SK-N-SH (cell line): ENCODE data around the gene LMF1. TPM values are rescaled to one million over a fixed set of nuclear protein-coding genes. Genes with fewer than 3 reads are reported as not detected.
A peak's percentile ranks its signal among the peaks of the same experiment; 100 is the strongest.

Experiments
- CTCF ChIA-PET: fragments of 300-600, 350-600 bp; formaldehyde crosslinking; extraction: SDS; loops from one replicate; lab custom pipeline; 2021; lab: Yijun Ruan, JAX
- POLR2A ChIA-PET: fragments of 350-600 bp; sonication (Branson Sonifier 250); formaldehyde crosslinking; extraction: SDS; loops from one replicate; lab custom pipeline; 2020; ENCODE audit warnings: antibody characterized with exemption, inconsistent platforms; lab: Yijun Ruan, JAX
- DNase-seq: peaks from one replicate; pipeline ENCODE4 v3.0.0; 2012
- H2AFZ ChIP-seq: fragments of 200-600 bp; sonication (generic); 2 replicates; pipeline ENCODE4 v1.8.1; 2016; ENCODE audit warnings: antibody characterized with exemption, mild to moderate bottlenecking, low read depth
- H3F3A ChIP-seq: fragments of 200-600 bp; sonication (generic); replicated peaks from 2 replicates; pipeline ENCODE3; 2016; ENCODE audit warnings: antibody characterized with exemption, mild to moderate bottlenecking; ENCODE audit not compliant: insufficient read depth
- H3K27ac ChIP-seq, 2 experiments: fragments of 200-500 bp in 1 of 2; fragments of 200-600 bp in 1 of 2; sonication (Bioruptor generic) in 1 of 2; sonication (generic), shearing (Covaris generic) in 1 of 2; 2 replicates each; pipeline versions ENCODE4 v1.5.1 to v1.6.1; 2014 to 2016; ENCODE audit warnings: low read depth in 2 of 2, inconsistent platforms in 1 of 2, low read length in 1 of 2, mild to moderate bottlenecking in 1 of 2, mixed read lengths in 1 of 2
- H3K27me3 ChIP-seq: fragments of 200-600 bp; sonication (generic), shearing (Covaris generic); 2 replicates; pipeline ENCODE4 v1.6.1; 2016; ENCODE audit warnings: mixed run types; ENCODE audit not compliant: insufficient read depth
- H3K36me3 ChIP-seq, 2 experiments: fragments of 200-500 bp in 1 of 2; fragments of 200-600 bp in 1 of 2; sonication (Bioruptor generic) in 1 of 2; sonication (generic) in 1 of 2; replicated peaks in 1 of 2; 2 replicates each; pipeline versions ENCODE3 to v1.5.1; 2014 to 2016; ENCODE audit warnings: low read length in 1 of 2, mild to moderate bottlenecking in 1 of 2; ENCODE audit not compliant: insufficient read depth in 2 of 2, control insufficient read depth in 1 of 2
- H3K4me1 ChIP-seq, 2 experiments: fragments of 200-500 bp in 1 of 2; fragments of 200-600 bp in 1 of 2; sonication (Bioruptor generic) in 1 of 2; sonication (generic), shearing (Covaris generic) in 1 of 2; 2 replicates each; pipeline versions ENCODE4 v1.5.1 to v1.6.1; 2014 to 2016; ENCODE audit warnings: low read depth in 1 of 2, low read length in 1 of 2, mixed run types in 1 of 2; ENCODE audit not compliant: insufficient read depth in 2 of 2, control insufficient read depth in 1 of 2
- H3K4me2 ChIP-seq: fragments of 200-600 bp; sonication (generic), shearing (Covaris generic); 2 replicates; pipeline ENCODE4 v1.6.1; 2017; ENCODE audit warnings: mixed run types
- H3K4me3 ChIP-seq, 2 experiments: fragments of 200-500 bp in 1 of 2; fragments of 200-600 bp in 1 of 2; sonication (Bioruptor generic) in 1 of 2; sonication (generic), shearing (Covaris generic) in 1 of 2; 2 replicates each; pipeline versions ENCODE4 v1.5.1 to v1.8.1; 2014 to 2016; ENCODE audit warnings: low read depth in 2 of 2, inconsistent platforms in 1 of 2, low read length in 1 of 2, mild to moderate bottlenecking in 1 of 2, mixed read lengths in 1 of 2, moderate library complexity in 1 of 2
- H3K79me2 ChIP-seq: fragments of 200-600 bp; sonication (generic); 2 replicates; pipeline ENCODE4 v1.8.1; 2017; ENCODE audit warnings: mild to moderate bottlenecking; ENCODE audit not compliant: insufficient read depth
- H3K9ac ChIP-seq: fragments of 200-600 bp; sonication (generic); 2 replicates; pipeline ENCODE4 v1.6.1; 2017; ENCODE audit warnings: mixed run types
- H3K9me2 ChIP-seq: fragments of 200-600 bp; sonication (generic); 2 replicates; pipeline ENCODE4 v1.6.1; 2017; ENCODE audit warnings: mixed run types
- H3K9me3 ChIP-seq: fragments of 200-600 bp; sonication (generic); 2 replicates; pipeline ENCODE4 v1.6.1; 2017; ENCODE audit warnings: mixed run types, mild to moderate bottlenecking, moderate library complexity
- H4K20me1 ChIP-seq: fragments of 200-600 bp; sonication (generic); 2 replicates; pipeline ENCODE4 v1.6.1; 2017; ENCODE audit warnings: mild to moderate bottlenecking, mixed run types; ENCODE audit not compliant: insufficient read depth
- CHD2 ChIP-seq: fragments of 150-350 bp; IDR thresholded peaks from 2 replicates; pipeline ENCODE4 v1.6.1; 2018; ENCODE audit warnings: low read length; ENCODE audit not compliant: partially characterized antibody
- EP300 ChIP-seq, 2 experiments: IDR thresholded peaks; 2 replicates each; pipeline versions ENCODE4 v1.4.0 to v1.6.1; 2012; ENCODE audit warnings: borderline replicate concordance in 1 of 2, low read depth in 1 of 2, low read length in 1 of 2
- FOXJ3 ChIP-seq: sonication (generic); formaldehyde crosslinking; IDR thresholded peaks from 2 replicates; pipeline ENCODE4 v1.5.1; 2020; ENCODE audit warnings: mild to moderate bottlenecking, missing genetic modification reagents
- FOXM1 ChIP-seq: IDR thresholded peaks from 2 replicates; pipeline ENCODE4 v1.4.0; 2012; ENCODE audit warnings: low read depth, mild to moderate bottlenecking
- MAX ChIP-seq: IDR thresholded peaks from 2 replicates; pipeline ENCODE4 v1.4.0; 2012; ENCODE audit warnings: low read depth
- MEF2A ChIP-seq: IDR thresholded peaks from 2 replicates; pipeline ENCODE4 v1.4.0; 2012; ENCODE audit warnings: low read depth, borderline replicate concordance
- MXI1 ChIP-seq: IDR thresholded peaks from 2 replicates; pipeline ENCODE4 v1.6.1; 2012; ENCODE audit warnings: mild to moderate bottlenecking, low read depth, low read length, improper control_type of control experiment
- NFIC ChIP-seq: IDR thresholded peaks from 2 replicates; pipeline ENCODE4 v1.4.0; 2012; ENCODE audit warnings: borderline replicate concordance
- NRF1 ChIP-seq: IDR thresholded peaks from 2 replicates; pipeline ENCODE4 v1.6.1; 2012; ENCODE audit warnings: low read depth, mild to moderate bottlenecking, low read length
- PBX3 ChIP-seq: IDR thresholded peaks from 2 replicates; pipeline ENCODE4; 2012
- RAD21 ChIP-seq: IDR thresholded peaks from 2 replicates; pipeline ENCODE4 v1.6.1; 2012; ENCODE audit warnings: mild to moderate bottlenecking, low read length
- RCOR1 ChIP-seq: fragments of 150-350 bp; IDR thresholded peaks from 2 replicates; pipeline ENCODE4 v1.6.1; 2017; ENCODE audit warnings: antibody characterized with exemption, low read length
- REST ChIP-seq: IDR thresholded peaks from 2 replicates; pipeline ENCODE4 v1.6.1; 2012; ENCODE audit warnings: mild to moderate bottlenecking, low read depth, low read length, moderate library complexity
- RFX5 ChIP-seq: IDR thresholded peaks from 2 replicates; pipeline ENCODE4 v1.6.1; 2012; ENCODE audit warnings: mild to moderate bottlenecking, improper control_type of control experiment, low read length
- SIN3A ChIP-seq: IDR thresholded peaks from 2 replicates; pipeline ENCODE4 v1.6.1; 2012; ENCODE audit warnings: low read depth, mild to moderate bottlenecking, low read length, moderate library complexity, borderline replicate concordance
- SMC3 ChIP-seq: IDR thresholded peaks from 2 replicates; pipeline ENCODE4 v1.6.1; 2012; ENCODE audit warnings: low read depth, low read length, improper control_type of control experiment
- TCF12 ChIP-seq: IDR thresholded peaks from 2 replicates; pipeline ENCODE4 v1.4.0; 2012
- WGBS: methylation state at CpG from one replicate; pipeline ENCODE4 v1.1.6; 2017; ENCODE audit warnings: low lambda C conversion rate; 5-methylcytosine and 5-hydroxymethylcytosine counted together
- polyA plus RNA-seq, 3 experiments: library from polyadenylated mRNA; depleted of rRNA; stranded (reverse); fragments of >200 nt; gene quantifications; 2 replicates each; pipeline ENCODE4 v1.2.3, GENCODE V29; 2012
- TF ChIP-seq, protein P1 (sequence below): fragments of 200-600 bp; sonication (generic); IDR thresholded peaks from 2 replicates; pipeline ENCODE4 v1.6.1; 2017; ENCODE audit warnings: antibody characterized with exemption, mild to moderate bottlenecking, moderate library complexity

LMF1 gene
- polyA plus RNA-seq, 1 of the 3 experiments (the other 2 are of a cell fraction): 5.7 TPM

- TF ChIP-seq REST (no peak), CHD2 (no peak), MEF2A (no peak), NRF1 (no peak), SIN3A (no peak)
Observed at GRCh38 chr16:899683-900060, 71.1 kb downstream of the LMF1 start (continued).

DNA sequence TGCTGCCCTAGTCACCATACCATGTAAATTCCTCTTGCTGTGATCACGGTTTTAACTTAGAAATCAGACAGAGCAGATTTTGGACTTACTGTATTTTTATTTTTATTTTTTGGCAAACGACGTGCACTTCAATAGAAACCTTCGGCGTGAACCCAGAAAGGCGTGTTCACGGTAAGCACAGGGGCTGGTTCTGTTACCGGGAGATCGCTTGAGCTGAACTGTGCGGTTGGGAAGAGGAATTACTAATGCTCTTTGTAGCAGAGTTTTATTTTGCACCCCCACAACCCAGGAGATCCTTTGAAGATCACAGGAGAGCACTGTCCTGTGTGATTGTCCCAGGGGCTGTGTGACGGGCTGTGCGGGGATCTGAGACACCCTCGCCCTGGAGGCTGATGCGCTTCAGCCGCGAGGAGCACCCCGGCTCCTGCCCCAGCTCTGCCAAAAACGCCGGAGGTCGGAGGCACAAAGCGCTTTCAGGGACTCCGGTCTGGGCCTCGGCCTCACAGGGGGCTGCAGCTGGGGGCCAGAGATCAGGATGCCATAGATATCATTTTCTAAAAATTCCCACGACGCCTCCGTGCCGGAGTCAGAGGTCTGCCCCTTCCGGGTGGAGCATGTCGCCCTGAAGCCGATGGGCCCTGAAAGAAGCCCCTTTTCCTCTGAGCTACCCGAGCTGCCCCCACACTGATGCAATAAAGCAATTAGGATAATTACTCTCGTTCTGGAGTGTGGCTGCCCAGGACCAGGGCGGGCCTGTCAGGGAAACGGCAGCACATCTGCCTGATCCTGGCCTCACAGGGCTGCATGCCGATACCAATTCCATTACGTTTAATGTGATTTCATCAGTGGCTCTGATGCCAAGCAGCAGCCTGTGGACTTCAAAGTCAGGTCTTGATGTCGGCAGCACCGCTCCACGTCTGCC lies 71.8 kb downstream of the LMF1 start:
- no peaks in the 10 kb centered on the region for H3K36me3 ChIP-seq
- H4K20me1 ChIP-seq: no peaks in the 10 kb centered on the region
- H3K9ac ChIP-seq: no peak overlapping the region
- H3F3A ChIP-seq: peaks cover 2% of the 10 kb centered on the region
- H2AFZ ChIP-seq: no peak overlapping the region
- H3K9me3 ChIP-seq: no peaks in the 10 kb centered on the region
- CTCF ChIA-PET: interaction anchor here (0.6 kb wide), 1 partner anchor 11 kb away, joined by 3 read pairs; no protein-coding TSS in a partner anchor
- POLR2A ChIA-PET: no interaction called here
- no peaks in the 10 kb centered on the region for H3K27me3 ChIP-seq
- H3K4me1 ChIP-seq: peaks cover 0 to 15% of the 10 kb centered on the region in 2 experiments; a peak in 1 of 4 replicates
- H3K9me2 ChIP-seq: no peaks in the 10 kb centered on the region
- no peak overlapping the region for H3K27ac ChIP-seq
- WGBS: 58% methylated on average over 27 of the region's 39 CpGs
- H3K4me2 ChIP-seq: no peak overlapping the region
- H3K79me2 ChIP-seq: no peaks in the 10 kb centered on the region
- no peak overlapping the region for H3K4me3 ChIP-seq
- peak; percentile 68 for DNase-seq
- TF ChIP-seq CHD2: no peak
- TF ChIP-seq MAX: no peak
- TF ChIP-seq SMC3: no peak

- Histone ChIP-seq H2AFZ (no peak overlapping the region), H3K9ac (no peak overlapping the region), H3K4me3 (no peak overlapping the region), H3K27ac (no peak overlapping the region), H3K9me2 (no peaks in the 10 kb centered on the region), H3K9me3 (no peaks in the 10 kb centered on the region), H3K36me3 (no peaks in the 10 kb centered on the region), H3K4me1 (peaks cover 0 to 15% of the 10 kb centered on the region in 2 experiments; a peak in 1 of 4 replicates), H3K27me3 (no peaks in the 10 kb centered on the region), H3F3A (peaks cover 2% of the 10 kb centered on the region), H3K79me2 (no peaks in the 10 kb centered on the region), H3K4me2 (no peak overlapping the region), H4K20me1 (no peaks in the 10 kb centered on the region)
- POLR2A ChIA-PET: no interaction called here
- WGBS: 100% methylated on average over 5 of the region's 11 CpGs
- no peak for DNase-seq
- CTCF ChIA-PET: no interaction called here
- TF ChIP-seq CHD2 (no peak), RCOR1 (no peak), NRF1 (no peak), EP300 (IDR thresholded peaks at IDR 0.05; ENCODE audit: borderline replicate concordance in 1 of 2, low read depth in 1 of 2, low read length in 1 of 2) (no peak), PBX3 (no peak), TCF12 (no peak), RFX5 (no peak), MEF2A (no peak), FOXM1 (no peak), FOXJ3 (CRISPR knock-in tag) (no peak), RAD21 (no peak), NFIC (no peak), MXI1 (no peak)
- TF ChIP-seq, protein P1, sequence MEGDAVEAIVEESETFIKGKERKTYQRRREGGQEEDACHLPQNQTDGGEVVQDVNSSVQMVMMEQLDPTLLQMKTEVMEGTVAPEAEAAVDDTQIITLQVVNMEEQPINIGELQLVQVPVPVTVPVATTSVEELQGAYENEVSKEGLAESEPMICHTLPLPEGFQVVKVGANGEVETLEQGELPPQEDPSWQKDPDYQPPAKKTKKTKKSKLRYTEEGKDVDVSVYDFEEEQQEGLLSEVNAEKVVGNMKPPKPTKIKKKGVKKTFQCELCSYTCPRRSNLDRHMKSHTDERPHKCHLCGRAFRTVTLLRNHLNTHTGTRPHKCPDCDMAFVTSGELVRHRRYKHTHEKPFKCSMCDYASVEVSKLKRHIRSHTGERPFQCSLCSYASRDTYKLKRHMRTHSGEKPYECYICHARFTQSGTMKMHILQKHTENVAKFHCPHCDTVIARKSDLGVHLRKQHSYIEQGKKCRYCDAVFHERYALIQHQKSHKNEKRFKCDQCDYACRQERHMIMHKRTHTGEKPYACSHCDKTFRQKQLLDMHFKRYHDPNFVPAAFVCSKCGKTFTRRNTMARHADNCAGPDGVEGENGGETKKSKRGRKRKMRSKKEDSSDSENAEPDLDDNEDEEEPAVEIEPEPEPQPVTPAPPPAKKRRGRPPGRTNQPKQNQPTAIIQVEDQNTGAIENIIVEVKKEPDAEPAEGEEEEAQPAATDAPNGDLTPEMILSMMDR: no peak
Observed at GRCh38 chr16:898216-898615, 72.6 kb downstream of the LMF1 start.
